K562 (cell line): ENCODE measurements around the gene CPS1. TPM values are rescaled to one million over a fixed set of nuclear protein-coding genes. Genes with fewer than 3 reads are reported as not detected.

Experiments
- ATAC-seq: fragments of 200-7000 bp; cut with Tn5 transposase; 3 replicates; pipeline ENCODE4 v1.9.1; 2020; ENCODE audit warnings: moderate library complexity
- BruUV-seq: library from RNA; stranded (reverse); fragments of 400-500 nt; replicated peaks from 2 replicates; lab custom pipeline; 2021; lab: Mats Ljungman, UMichigan
- CTCF ChIA-PET: fragments of 300-600 bp; formaldehyde crosslinking; extraction: SDS; loops from one replicate; lab custom pipeline; 2021; ENCODE audit warnings: low intra/inter-chr PET ratio; lab: Yijun Ruan, JAX
- POLR2A ChIA-PET: fragments of 300-600, 350-650 bp; sonication (Branson Sonifier 250); formaldehyde crosslinking; extraction: SDS; loops from one replicate; lab custom pipeline; 2021; ENCODE audit warnings: antibody characterized with exemption, inconsistent platforms; lab: Yijun Ruan, JAX
- DNase-seq, 4 experiments: peaks; one replicate each; pipeline versions ENCODE4 v3.0.0 to v3.0.0-alpha.2; 2011 to 2018; ENCODE audit warnings: low spot score in 3 of 4, mixed read lengths in 3 of 4; ENCODE audit errors: extremely low read depth in 1 of 4
- FAIRE-seq: peaks from 2 replicates; lab custom pipeline; 2011; peaks lifted over from hg19 to GRCh38; lab: Jason Lieb, UNC
- H2AFZ ChIP-seq: 2 replicates; pipeline ENCODE4 v1.6.0; 2011; ENCODE audit warnings: low read depth, low read length, control low read depth, inconsistent platforms
- H3K27ac ChIP-seq: fragments of 200-600 bp; 3 replicates; pipeline ENCODE4 v1.8.0; 2011; ENCODE audit warnings: low read depth, mild to moderate bottlenecking, control low read depth, inconsistent platforms, low read length, moderate library complexity, mixed read lengths; ENCODE audit errors: extremely low read depth
- H3K27me3 ChIP-seq, 2 experiments: fragments of 300-600 bp in 1 of 2; 2 replicates in 1 of 2; 3 replicates in 1 of 2; pipeline versions ENCODE4 v1.6.0 to v1.8.0; 2011; ENCODE audit warnings: inconsistent platforms in 2 of 2, low read length in 2 of 2, mild to moderate bottlenecking in 1 of 2, mixed read lengths in 1 of 2, moderate library complexity in 1 of 2; ENCODE audit not compliant: control insufficient read depth in 2 of 2, insufficient read depth in 2 of 2
- H3K36me3 ChIP-seq: fragments of 300-600 bp; 3 replicates; pipeline ENCODE4 v1.8.0; 2011; ENCODE audit warnings: mild to moderate bottlenecking, low read length, inconsistent platforms; ENCODE audit not compliant: control insufficient read depth, insufficient read depth
- H3K4me1 ChIP-seq, 2 experiments: fragments of 200-600 bp in 1 of 2; replicated peaks in 1 of 2; 2 replicates in 1 of 2; 3 replicates in 1 of 2; pipeline versions ENCODE4 v1.5.1 to v1.8.0; 2011; ENCODE audit warnings: inconsistent platforms in 2 of 2, low read length in 2 of 2, mild to moderate bottlenecking in 1 of 2, mixed read lengths in 1 of 2, moderate library complexity in 1 of 2; ENCODE audit not compliant: control insufficient read depth in 2 of 2, insufficient read depth in 2 of 2
- H3K4me2 ChIP-seq: 2 replicates; pipeline ENCODE4 v1.6.1; 2011; ENCODE audit warnings: low read length, control low read depth, inconsistent platforms, mixed read lengths; ENCODE audit not compliant: insufficient read depth
- H3K4me3 ChIP-seq: fragments of 200-600 bp; sonication (generic), shearing (Covaris generic); 2 replicates; pipeline ENCODE4 v1.5.1; 2016; ENCODE audit warnings: control low read depth, inconsistent platforms
- H3K79me2 ChIP-seq: fragments of 200-600 bp; 3 replicates; pipeline ENCODE4 v1.8.0; 2011; ENCODE audit warnings: low read length, inconsistent platforms; ENCODE audit not compliant: control insufficient read depth, insufficient read depth
- H3K9ac ChIP-seq, 2 experiments: 2 replicates each; pipeline versions ENCODE4 v1.6.0 to v1.6.1; 2011; ENCODE audit warnings: low read depth in 2 of 2, low read length in 2 of 2, control low read depth in 1 of 2, inconsistent platforms in 1 of 2, mild to moderate bottlenecking in 1 of 2, mixed read lengths in 1 of 2; ENCODE audit not compliant: insufficient read depth in 1 of 2
- H3K9me1 ChIP-seq: one replicate; pipeline ENCODE4 v1.6.0; 2011; ENCODE audit warnings: inconsistent platforms, mild to moderate bottlenecking, low read length, moderate library complexity; ENCODE audit not compliant: control insufficient read depth, insufficient read depth
- H3K9me3 ChIP-seq: replicated peaks from 2 replicates; pipeline ENCODE4 v1.5.1; 2011; ENCODE audit warnings: low read depth, low read length, inconsistent platforms; ENCODE audit not compliant: control insufficient read depth, insufficient read depth
- H4K20me1 ChIP-seq: replicated peaks from 2 replicates; pipeline ENCODE4 v1.6.1; 2011; ENCODE audit warnings: low read length, inconsistent platforms, mixed read lengths; ENCODE audit not compliant: control insufficient read depth, insufficient read depth
- E2F6 ChIP-seq, 2 experiments: IDR thresholded peaks; 2 replicates each; pipeline ENCODE4 v1.6.1; 2011; ENCODE audit warnings: borderline replicate concordance in 1 of 2, control low read depth in 1 of 2, low read depth in 1 of 2, low read length in 1 of 2, mild to moderate bottlenecking in 1 of 2, mixed read lengths in 1 of 2, moderate library complexity in 1 of 2; ENCODE audit not compliant: insufficient read depth in 1 of 2, insufficient read length in 1 of 2, poor library complexity in 1 of 2, severe bottlenecking in 1 of 2; ENCODE audit errors: extremely low read depth in 1 of 2
- EP400 ChIP-seq: fragments of 450-650 bp; IDR thresholded peaks from 2 replicates; pipeline ENCODE4 v1.6.1; 2017; ENCODE audit warnings: antibody characterized with exemption, mild to moderate bottlenecking, moderate library complexity
- HDAC6 ChIP-seq: IDR thresholded peaks from 2 replicates; pipeline ENCODE4 v1.6.1; 2012; ENCODE audit warnings: low read depth, mild to moderate bottlenecking, control low read depth, inconsistent platforms, low read length, moderate library complexity
- HIVEP1 ChIP-seq: fragments of 250-450 bp; sonication (Bioruptor Pico); IDR thresholded peaks from 2 replicates; pipeline ENCODE4 v1.4.0; 2020; ENCODE audit warnings: mild to moderate bottlenecking
- KDM2B ChIP-seq: fragments of 250-450 bp; sonication (Bioruptor Pico); IDR thresholded peaks from 2 replicates; pipeline ENCODE4 v1.8.0; 2021; ENCODE audit warnings: mild to moderate bottlenecking, moderate library complexity
- SMAD1 ChIP-seq: fragments of 150-350 bp; IDR thresholded peaks from 2 replicates; pipeline ENCODE4 v1.6.1; 2014; ENCODE audit warnings: low read length, low read depth; ENCODE audit not compliant: partially characterized antibody
- SMAD3 ChIP-seq: fragments of 450-650 bp; formaldehyde crosslinking; conservative IDR thresholded peaks from 2 replicates; pipeline ENCODE4 v1.4.0; 2020; ENCODE audit warnings: mild to moderate bottlenecking
- TBL1XR1 ChIP-seq, 2 experiments: IDR thresholded peaks; 2 replicates each; pipeline ENCODE4 v1.6.1; 2012; ENCODE audit warnings: improper control_type of control experiment in 2 of 2, low read length in 2 of 2, mild to moderate bottlenecking in 1 of 2
- TCFL5 ChIP-seq: fragments of 250-450 bp; sonication (Bioruptor Pico); conservative IDR thresholded peaks from 2 replicates; pipeline ENCODE4 v1.6.1; 2021; ENCODE audit warnings: mild to moderate bottlenecking, moderate library complexity, matching md5 sums
- TRIM24 ChIP-seq, 2 experiments: fragments of 450-650 bp; IDR thresholded peaks; 2 replicates each; pipeline ENCODE4 v1.6.1; 2016
- XRCC5 ChIP-seq: fragments of 200-400 bp; formaldehyde crosslinking; IDR thresholded peaks from 2 replicates; pipeline ENCODE4 v1.6.1; 2017; ENCODE audit warnings: low read depth, mild to moderate bottlenecking, low read length
- ZBED1 ChIP-seq: IDR thresholded peaks from 2 replicates; pipeline ENCODE4 v1.6.1; 2014
- ZBTB43 ChIP-seq: sonication (generic); formaldehyde crosslinking; IDR thresholded peaks from 2 replicates; pipeline ENCODE4 v1.8.0; 2023; ENCODE audit warnings: mild to moderate bottlenecking, missing genetic modification reagents
- ZNF253 ChIP-seq: fragments of 250-450 bp; sonication (Bioruptor Pico); conservative IDR thresholded peaks from 2 replicates; pipeline ENCODE4 v1.6.1; 2021; ENCODE audit warnings: mild to moderate bottlenecking
- ZNF512 ChIP-seq: IDR thresholded peaks from 2 replicates; pipeline ENCODE4 v1.6.1; 2016; ENCODE audit warnings: missing genetic modification characterization, missing compliant biosample characterization
- ZNF551 ChIP-seq: fragments of 250-450 bp; sonication (Bioruptor Pico); IDR thresholded peaks from 2 replicates; pipeline ENCODE4 v1.5.0; 2021; ENCODE audit warnings: mild to moderate bottlenecking, moderate library complexity
- WGBS: fragments of 100-300 bp; shearing (Covaris generic); methylation state at CpG from one replicate; pipeline ENCODE4 v1.1.6; 2016; ENCODE audit warnings: low coverage, mixed read lengths; ENCODE audit not compliant: insufficient coverage; ENCODE audit errors: missing lambda C conversion rate; 5-methylcytosine and 5-hydroxymethylcytosine counted together
- in situ Hi-C: fragments of 300-500 bp; cut with MboI; formaldehyde crosslinking; loops from 4 replicates; pipeline ENCODE4 v1.15.0; 2018; ENCODE audit warnings: inconsistent platforms, mixed read lengths
- intact Hi-C: fragments of 100-400 bp; cut with micrococcal nuclease; formaldehyde crosslinking; loops from 2 replicates; pipeline ENCODE4 v1.14.2; 2022
- polyA plus RNA-seq, 8 experiments: library from polyadenylated mRNA; depleted of rRNA in 4 of 8; stranded (reverse) in 5 of 8; unstranded in 3 of 8; fragments of >200 nt; fragmentation: Nextera tagmentation in 2 of 8; fragmentation: Illumina TruSeq in 1 of 8; extraction: Ambion mirVana in 2 of 8; extraction: Trizol in 1 of 8; gene quantifications; 2 replicates each; pipeline versions ENCODE4 v1.2.1 to v1.2.3, GENCODE V29; 2011 to 2014; ENCODE audit warnings: inconsistent platforms in 1 of 8, missing spikeins in 1 of 8
- total RNA-seq, 7 experiments: library from RNA; depleted of rRNA in 6 of 7; stranded (reverse); fragments of >200 nt in 6 of 7; fragmentation: Illumina TruSeq in 2 of 7; extraction: Trizol in 2 of 7; gene quantifications; 2 replicates each; pipeline versions ENCODE4 v1.2.1 to v1.2.3, GENCODE V29; 2011 to 2021; ENCODE audit warnings: low replicate concordance in 1 of 7
- TF ChIP-seq, protein P1 (sequence below): sonication (generic); formaldehyde crosslinking; IDR thresholded peaks from 2 replicates; pipeline ENCODE4 v1.8.0; 2023; ENCODE audit warnings: mild to moderate bottlenecking, missing genetic modification reagents

Gene CPS1
- total and polyA plus RNA-seq, 9 of the 15 experiments (the other 6 are each of a cell fraction or from before 2014, with no cell fraction given) = 2.4 to 13.5 (median 6.0) TPM

DNA sequence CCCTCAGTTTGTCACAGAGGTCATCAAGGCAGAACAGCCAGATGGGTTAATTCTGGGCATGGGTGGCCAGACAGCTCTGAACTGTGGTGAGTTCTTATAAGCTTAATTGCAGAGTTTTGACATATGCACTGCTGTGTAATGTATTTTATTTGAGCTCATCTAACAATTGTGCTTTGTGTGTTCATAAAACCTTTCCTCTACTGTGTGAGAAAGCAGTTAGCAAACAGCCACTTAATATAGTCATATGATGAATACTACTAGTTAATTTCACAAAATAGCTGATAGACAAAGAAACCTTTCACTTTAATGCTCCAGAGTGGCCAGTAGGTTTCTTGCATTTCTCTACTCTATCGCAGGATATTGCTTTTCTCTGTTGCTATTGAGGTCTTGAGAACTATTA is 43.1 kb downstream of the CPS1 start:
- CTCF ChIA-PET = no interaction called here
- Histone ChIP-seq H3K4me3 (no peak overlapping the region), H3K9me3 (no peaks in the 10 kb centered on the region), H3K4me1 (no peaks in the 10 kb centered on the region), H3K79me2 (no peaks in the 10 kb centered on the region), H3K9ac (no peak overlapping the region), H3K4me2 (no peak overlapping the region), H3K27me3 (no peaks in the 10 kb centered on the region), H3K36me3 (no peaks in the 10 kb centered on the region), H2AFZ (no peak overlapping the region), H3K9me1 (no peaks in the 10 kb centered on the region), H3K27ac (no peak overlapping the region), H4K20me1 (no peaks in the 10 kb centered on the region)
- in situ Hi-C loops = no loop called here
- ATAC-seq (no peak), FAIRE-seq (no peak), DNase-seq (no peak)
- 0% methylated on average over 1 of the region's 1 CpG for WGBS
- POLR2A ChIA-PET = no interaction called here
- BruUV-seq = no TSS peak
- intact Hi-C loops = no loop called here
- TF ChIP-seq XRCC5 = no peak
- TF ChIP-seq, protein P1, sequence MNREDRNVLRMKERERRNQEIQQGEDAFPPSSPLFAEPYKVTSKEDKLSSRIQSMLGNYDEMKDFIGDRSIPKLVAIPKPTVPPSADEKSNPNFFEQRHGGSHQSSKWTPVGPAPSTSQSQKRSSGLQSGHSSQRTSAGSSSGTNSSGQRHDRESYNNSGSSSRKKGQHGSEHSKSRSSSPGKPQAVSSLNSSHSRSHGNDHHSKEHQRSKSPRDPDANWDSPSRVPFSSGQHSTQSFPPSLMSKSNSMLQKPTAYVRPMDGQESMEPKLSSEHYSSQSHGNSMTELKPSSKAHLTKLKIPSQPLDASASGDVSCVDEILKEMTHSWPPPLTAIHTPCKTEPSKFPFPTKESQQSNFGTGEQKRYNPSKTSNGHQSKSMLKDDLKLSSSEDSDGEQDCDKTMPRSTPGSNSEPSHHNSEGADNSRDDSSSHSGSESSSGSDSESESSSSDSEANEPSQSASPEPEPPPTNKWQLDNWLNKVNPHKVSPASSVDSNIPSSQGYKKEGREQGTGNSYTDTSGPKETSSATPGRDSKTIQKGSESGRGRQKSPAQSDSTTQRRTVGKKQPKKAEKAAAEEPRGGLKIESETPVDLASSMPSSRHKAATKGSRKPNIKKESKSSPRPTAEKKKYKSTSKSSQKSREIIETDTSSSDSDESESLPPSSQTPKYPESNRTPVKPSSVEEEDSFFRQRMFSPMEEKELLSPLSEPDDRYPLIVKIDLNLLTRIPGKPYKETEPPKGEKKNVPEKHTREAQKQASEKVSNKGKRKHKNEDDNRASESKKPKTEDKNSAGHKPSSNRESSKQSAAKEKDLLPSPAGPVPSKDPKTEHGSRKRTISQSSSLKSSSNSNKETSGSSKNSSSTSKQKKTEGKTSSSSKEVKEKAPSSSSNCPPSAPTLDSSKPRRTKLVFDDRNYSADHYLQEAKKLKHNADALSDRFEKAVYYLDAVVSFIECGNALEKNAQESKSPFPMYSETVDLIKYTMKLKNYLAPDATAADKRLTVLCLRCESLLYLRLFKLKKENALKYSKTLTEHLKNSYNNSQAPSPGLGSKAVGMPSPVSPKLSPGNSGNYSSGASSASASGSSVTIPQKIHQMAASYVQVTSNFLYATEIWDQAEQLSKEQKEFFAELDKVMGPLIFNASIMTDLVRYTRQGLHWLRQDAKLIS = no peak
- TF ChIP-seq ZBTB43 (CRISPR knock-in tag) = no peak
- TF ChIP-seq E2F6 (IDR thresholded peaks at IDR 0.05; ENCODE audit: borderline replicate concordance in 1 of 2, extremely low read depth in 1 of 2, insufficient read depth in 1 of 2, insufficient read length in 1 of 2, low read depth in 1 of 2, low read length in 1 of 2, poor library complexity in 1 of 2, severe bottlenecking in 1 of 2) = no peak
- no peak for TF ChIP-seq ZBED1
- TF ChIP-seq TCFL5 (CRISPR knock-in tag) = no peak
- TF ChIP-seq KDM2B (CRISPR knock-in tag) = no peak
- TF ChIP-seq TRIM24 (IDR thresholded peaks at IDR 0.05) = no peak
- TF ChIP-seq ZNF253 = no peak
- no peak for TF ChIP-seq ZNF512 (tag)
- no peak for TF ChIP-seq TBL1XR1 (IDR thresholded peaks at IDR 0.05; ENCODE audit: low read length in 2 of 2)
- no peak for TF ChIP-seq SMAD3 (CRISPR knock-in tag)
- TF ChIP-seq EP400 = no peak
- no peak for TF ChIP-seq HIVEP1
- TF ChIP-seq SMAD1 = no peak
- no peak for TF ChIP-seq HDAC6
- TF ChIP-seq ZNF551 (CRISPR knock-in tag) = no peak
